HepG2 (cell line): ENCODE data around the gene RNU6-1. TPM values are rescaled to one million over a fixed set of nuclear protein-coding genes. Genes with fewer than 3 reads are reported as not detected.

Source experiments
- ATAC-seq: fragments of 200-7000 bp; cut with Tn5 transposase; 3 replicates; pipeline ENCODE4 v1.9.1; 2020; ENCODE audit warnings: mild to moderate bottlenecking, moderate library complexity
- BruUV-seq: library from RNA; stranded (reverse); fragments of 400-500 nt; replicated peaks from 2 replicates; lab custom pipeline; 2021; lab: Mats Ljungman, UMichigan
- CTCF ChIA-PET: fragments of 300-600 bp; formaldehyde crosslinking; extraction: SDS; loops from one replicate; lab custom pipeline; 2021; ENCODE audit warnings: low total read pairs, inconsistent platforms, low intra/inter-chr PET ratio; lab: Yijun Ruan, JAX
- POLR2A ChIA-PET: fragments of 350-600 bp; sonication (Branson Sonifier 250); formaldehyde crosslinking; loops from one replicate; lab custom pipeline; 2020; ENCODE audit warnings: antibody characterized with exemption, inconsistent platforms; lab: Yijun Ruan, JAX
- DNase-seq: peaks from one replicate; pipeline ENCODE4 v3.0.0-alpha.2; 2015; ENCODE audit warnings: low spot score
- FAIRE-seq: peaks from 3 replicates; lab custom pipeline; 2011; peaks lifted over from hg19 to GRCh38; lab: Jason Lieb, UNC
- H2AFZ ChIP-seq: one replicate; pipeline ENCODE4 v1.6.1; 2011; ENCODE audit warnings: low read length, inconsistent platforms
- H3K27ac ChIP-seq: fragments of 300-600 bp; 3 replicates; pipeline ENCODE4 v1.8.0; 2011; ENCODE audit warnings: mixed run types, mild to moderate bottlenecking, mixed read lengths, low read length, inconsistent platforms; ENCODE audit not compliant: insufficient read depth; ENCODE audit errors: extremely low read length
- H3K27me3 ChIP-seq, 2 experiments: fragments of 200-600 bp in 1 of 2; 2 replicates in 1 of 2; 3 replicates in 1 of 2; pipeline versions ENCODE4 v1.6.0 to v1.8.0; 2011; ENCODE audit warnings: low read length in 2 of 2, mild to moderate bottlenecking in 2 of 2, moderate library complexity in 2 of 2, inconsistent platforms in 1 of 2; ENCODE audit not compliant: insufficient read depth in 2 of 2, control insufficient read depth in 1 of 2
- H3K36me3 ChIP-seq, 2 experiments: fragments of 200-600 bp in 1 of 2; replicated peaks in 1 of 2; 2 replicates in 1 of 2; 3 replicates in 1 of 2; pipeline versions ENCODE4 v1.5.1 to v1.8.0; 2011; ENCODE audit warnings: low read length in 2 of 2, inconsistent platforms in 1 of 2; ENCODE audit not compliant: insufficient read depth in 2 of 2, control insufficient read depth in 1 of 2
- H3K4me1 ChIP-seq: 2 replicates; pipeline ENCODE4 v1.5.1; 2012; ENCODE audit warnings: low read length, inconsistent platforms; ENCODE audit not compliant: insufficient read depth
- H3K4me2 ChIP-seq: 2 replicates; pipeline ENCODE4 v1.6.0; 2011; ENCODE audit warnings: low read depth, low read length, inconsistent platforms
- H3K4me3 ChIP-seq, 3 experiments: fragments of 200-600 bp in 1 of 3; sonication (generic), shearing (Covaris generic) in 1 of 3; replicated peaks in 1 of 3; 2 replicates each; pipeline ENCODE4 v1.5.1; 2011 to 2016; ENCODE audit warnings: low read length in 3 of 3, inconsistent platforms in 2 of 3, low read depth in 2 of 3, mild to moderate bottlenecking in 2 of 3, control low read depth in 1 of 3, mixed read lengths in 1 of 3; ENCODE audit not compliant: insufficient read depth in 1 of 3
- H3K79me2 ChIP-seq: one replicate; pipeline ENCODE4 v1.6.1; 2011; ENCODE audit warnings: low read length, inconsistent platforms; ENCODE audit not compliant: insufficient read depth
- H3K9ac ChIP-seq: 2 replicates; pipeline ENCODE4 v1.6.0; 2011; ENCODE audit warnings: mild to moderate bottlenecking, low read depth, low read length, inconsistent platforms; ENCODE audit not compliant: insufficient read depth
- H3K9me3 ChIP-seq: 2 replicates; pipeline ENCODE4 v1.5.1; 2012; ENCODE audit warnings: mild to moderate bottlenecking, low read length
- H4K20me1 ChIP-seq: 2 replicates; pipeline ENCODE4 v1.6.0; 2011; ENCODE audit warnings: inconsistent platforms, mild to moderate bottlenecking, low read length, moderate library complexity; ENCODE audit not compliant: insufficient read depth
- CEBPG ChIP-seq: IDR thresholded peaks from 2 replicates; pipeline ENCODE4 v1.6.1; 2016
- DRAP1 ChIP-seq: IDR thresholded peaks from 2 replicates; pipeline ENCODE4 v1.6.1; 2016; ENCODE audit warnings: missing genetic modification reagents, missing compliant biosample characterization
- ELF4 ChIP-seq: sonication (generic); formaldehyde crosslinking; IDR thresholded peaks from 2 replicates; pipeline ENCODE4 v1.5.0; 2020; ENCODE audit warnings: missing genetic modification reagents, mild to moderate bottlenecking, moderate library complexity, borderline replicate concordance
- HIC2 ChIP-seq: sonication (generic); formaldehyde crosslinking; IDR thresholded peaks from 2 replicates; pipeline ENCODE4 v1.9.0; 2022; ENCODE audit warnings: low read depth, missing genetic modification reagents
- HNRNPK ChIP-seq: fragments of 200-400 bp; formaldehyde crosslinking; IDR thresholded peaks from 2 replicates; pipeline ENCODE4 v1.6.1; 2018; ENCODE audit warnings: low read length, low read depth, moderate library complexity, mild to moderate bottlenecking; ENCODE audit not compliant: poor library complexity, severe bottlenecking
- LBX2 ChIP-seq: sonication (generic); formaldehyde crosslinking; IDR thresholded peaks from 2 replicates; pipeline ENCODE4 v1.5.0; 2020; ENCODE audit warnings: missing genetic modification reagents, mild to moderate bottlenecking, borderline replicate concordance
- MED13 ChIP-seq: sonication (generic); formaldehyde crosslinking; IDR thresholded peaks from 2 replicates; pipeline ENCODE4 v1.5.0; 2020; ENCODE audit warnings: missing genetic modification reagents
- NFATC3 ChIP-seq: sonication (generic); formaldehyde crosslinking; IDR thresholded peaks from 2 replicates; pipeline ENCODE4 v1.5.1; 2020; ENCODE audit warnings: mild to moderate bottlenecking, missing genetic modification reagents
- NFIC ChIP-seq: IDR thresholded peaks from 2 replicates; pipeline ENCODE4 v1.6.1; 2012; ENCODE audit warnings: mild to moderate bottlenecking, low read length, inconsistent platforms
- POLR2A ChIP-seq, 2 experiments: IDR thresholded peaks; 2 replicates each; pipeline ENCODE4 v1.6.1; 2011; ENCODE audit warnings: low read depth in 2 of 2, low read length in 2 of 2, mild to moderate bottlenecking in 1 of 2, moderate library complexity in 1 of 2; ENCODE audit not compliant: insufficient read depth in 1 of 2
- RFX3 ChIP-seq: IDR thresholded peaks from 2 replicates; pipeline ENCODE4 v1.6.1; 2016; ENCODE audit warnings: missing biosample characterization, missing genetic modification reagents
- SIN3B ChIP-seq: fragments of 150-350 bp; IDR thresholded peaks from 2 replicates; pipeline ENCODE4 v1.6.1; 2014; ENCODE audit warnings: low read length
- ZNF12 ChIP-seq: sonication (generic); formaldehyde crosslinking; IDR thresholded peaks from 2 replicates; pipeline ENCODE4 v1.5.0; 2020; ENCODE audit warnings: missing genetic modification reagents
- ZNF280B ChIP-seq: sonication (generic); formaldehyde crosslinking; IDR thresholded peaks from 2 replicates; pipeline ENCODE4 v1.5.0; 2020; ENCODE audit warnings: missing genetic modification reagents, mild to moderate bottlenecking, borderline replicate concordance
- ZNF563 ChIP-seq: sonication (generic); formaldehyde crosslinking; IDR thresholded peaks from 2 replicates; pipeline ENCODE4 v1.8.0; 2022; ENCODE audit warnings: mild to moderate bottlenecking, moderate library complexity, missing genetic modification reagents
- WGBS: methylation state at CpG from one replicate; pipeline ENCODE4 v1.1.6; 2017; ENCODE audit warnings: low lambda C conversion rate; 5-methylcytosine and 5-hydroxymethylcytosine counted together
- in situ Hi-C: cut with HindIII; loops from 2 replicates; pipeline ENCODE4 v1.10.0; 2017; ENCODE audit warnings: low pct_unique_long_range_greater_than_20kb; ENCODE audit not compliant: extremely low pct_ligation_motif_present
- intact Hi-C: fragments of 100-400 bp; cut with micrococcal nuclease; formaldehyde crosslinking; loops from one replicate; pipeline ENCODE4 v1.10.0; 2022; ENCODE audit not compliant: unreplicated experiment
- polyA plus RNA-seq, 8 experiments: library from polyadenylated mRNA; depleted of rRNA in 3 of 8; stranded (reverse) in 7 of 8; unstranded in 1 of 8; fragments of >200 nt; fragmentation: Illumina TruSeq in 4 of 8; extraction: Trizol in 4 of 8; gene quantifications; 2 replicates each; pipeline versions ENCODE4 v1.2.1 to v1.2.3, GENCODE V29; 2011 to 2016; ENCODE audit warnings: low read depth in 4 of 8, missing spikeins in 1 of 8, mixed read lengths in 1 of 8; ENCODE audit not compliant: insufficient read depth in 1 of 8
- total RNA-seq, 5 experiments: library from RNA; depleted of rRNA; stranded (reverse); fragments of >200 nt; fragmentation: Illumina TruSeq; extraction: Trizol; gene quantifications; 2 replicates each; pipeline ENCODE4 v1.2.3, GENCODE V29; 2016; ENCODE audit warnings: low read depth in 1 of 5

RNU6-1 gene
- total and polyA plus RNA-seq, 2 of the 13 experiments (the other 11 are each of a cell fraction or from before 2014, with no cell fraction given) = under 0.01 TPM; not detected in 1

- no peak for FAIRE-seq
- no peak for TF ChIP-seq HNRNPK
- TF ChIP-seq ELF4 (CRISPR knock-in tag) = no peak
- TF ChIP-seq ZNF563 (CRISPR knock-in tag) = no peak
- no peak for TF ChIP-seq MED13
- TF ChIP-seq NFATC3 = no peak
- TF ChIP-seq POLR2A (IDR thresholded peaks at IDR 0.05; ENCODE audit: insufficient read depth in 1 of 2, low read depth in 2 of 2, low read length in 2 of 2) = no peak
- no peak for TF ChIP-seq NFIC
- no peak for TF ChIP-seq ZNF12 (CRISPR knock-in tag)
- TF ChIP-seq, all 625 proteins: peak for 0
- Histone ChIP-seq H3K9ac (no peak overlapping the region), H3K27ac (no peak overlapping the region), H3K4me3 (no peak overlapping the region), H3K27me3 (no peaks in the 10 kb centered on the region), H3K79me2 (no peaks in the 10 kb centered on the region), H3K4me1 (peaks cover 9% of the 10 kb centered on the region), H4K20me1 (no peaks in the 10 kb centered on the region), H3K4me2 (no peak overlapping the region), H3K9me3 (no peaks in the 10 kb centered on the region), H3K36me3 (no peaks in the 10 kb centered on the region), H2AFZ (no peak overlapping the region)
- ChIA-PET CTCF (no interaction called here), POLR2A (no interaction called here)
- no peak for ATAC-seq
- DNase-seq = no peak
- WGBS = 94% methylated on average over 6 of the region's 7 CpGs
- intact Hi-C loops (no loop called here), in situ Hi-C loops (no loop called here)
- no TSS peak for BruUV-seq
Measured at GRCh38 chr15:67807836-67808235, 32.0 kb downstream of the RNU6-1 start.

GRCh38 chr15:67807141-67807540 lies 32.7 kb downstream of the RNU6-1 start:
- DNase-seq (no peak), ATAC-seq (no peak), FAIRE-seq (no peak)
- no TSS peak for BruUV-seq
- H3K36me3 ChIP-seq = no peaks in the 10 kb centered on the region
- intact Hi-C loops = no loop called here
- H3K4me2 ChIP-seq = no peak overlapping the region
- no peaks in the 10 kb centered on the region for H3K27me3 ChIP-seq
- no peaks in the 10 kb centered on the region for H4K20me1 ChIP-seq
- WGBS = 91% methylated on average over 4 of the region's 5 CpGs
- no peak overlapping the region for H3K27ac ChIP-seq
- POLR2A ChIA-PET = no interaction called here
- CTCF ChIA-PET = no interaction called here
- no peak overlapping the region for H3K4me3 ChIP-seq
- peaks cover 9% of the 10 kb centered on the region for H3K4me1 ChIP-seq
- no peak overlapping the region for H3K9ac ChIP-seq
- TF ChIP-seq LBX2 (no peak), ZNF280B (CRISPR knock-in tag) (no peak), SIN3B (no peak), CEBPG (CRISPR knock-in tag) (no peak), HIC2 (CRISPR knock-in tag) (no peak), DRAP1 (CRISPR knock-in tag) (no peak), RFX3 (CRISPR knock-in tag) (no peak)
- H3K9me3 ChIP-seq = no peaks in the 10 kb centered on the region
- H3K79me2 ChIP-seq = no peaks in the 10 kb centered on the region
- in situ Hi-C loops = no loop called here
- no peak overlapping the region for H2AFZ ChIP-seq
